ENCODE data around the gene CHEK2.
A peak's percentile ranks its signal among the peaks of the same experiment; 100 is the strongest.
"Not testable (repeated sequence)": the region's sequence is repeated elsewhere in the genome, so short reads cannot be mapped to it uniquely, and the experiment has no call there.

The CHEK2 gene

DNA sequence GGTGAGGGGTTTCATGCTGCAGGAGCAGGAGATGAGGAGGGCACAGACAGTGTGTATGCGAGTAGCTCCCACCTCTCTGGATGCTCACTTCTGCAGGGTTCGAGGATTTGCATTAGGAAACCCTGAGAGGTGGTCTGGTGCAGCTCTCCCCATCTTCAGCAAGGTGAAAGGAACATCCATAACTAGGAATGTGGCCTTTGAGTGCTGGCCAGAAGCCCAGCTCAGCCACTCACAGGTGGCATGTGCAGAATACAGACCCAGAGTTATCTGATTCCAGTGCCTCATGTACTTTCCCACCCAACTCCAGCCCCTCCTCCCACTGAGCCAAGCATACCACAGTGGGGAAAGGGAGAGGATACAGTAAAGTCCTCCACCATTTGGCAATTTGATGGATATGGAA is 51.8 kb downstream of the CHEK2 start:
- not testable (repeated sequence) for DNase-seq (ENCODE audit: low spot score)

DNA sequence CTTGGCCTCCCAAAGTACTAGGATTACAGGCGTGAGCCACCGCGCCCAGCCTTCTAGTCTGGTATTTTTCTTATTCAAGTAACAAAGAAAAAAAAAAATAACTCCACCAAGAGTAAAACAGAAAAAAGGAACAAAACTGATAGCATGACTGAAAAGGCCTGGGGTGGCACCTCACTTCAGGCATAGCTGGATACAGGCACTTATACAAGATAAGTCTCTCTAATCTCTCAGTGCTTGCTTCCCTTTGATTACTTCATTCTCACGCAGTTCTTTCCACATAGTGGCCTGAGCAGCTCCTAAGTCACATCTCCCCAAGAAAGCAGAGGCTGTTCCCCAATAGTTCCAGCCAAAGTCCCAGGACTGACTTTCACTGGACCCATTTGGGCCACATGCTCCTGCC is 58.7 kb downstream of the CHEK2 start:
- not testable (repeated sequence) for DNase-seq (ENCODE audit: low spot score)

DNA sequence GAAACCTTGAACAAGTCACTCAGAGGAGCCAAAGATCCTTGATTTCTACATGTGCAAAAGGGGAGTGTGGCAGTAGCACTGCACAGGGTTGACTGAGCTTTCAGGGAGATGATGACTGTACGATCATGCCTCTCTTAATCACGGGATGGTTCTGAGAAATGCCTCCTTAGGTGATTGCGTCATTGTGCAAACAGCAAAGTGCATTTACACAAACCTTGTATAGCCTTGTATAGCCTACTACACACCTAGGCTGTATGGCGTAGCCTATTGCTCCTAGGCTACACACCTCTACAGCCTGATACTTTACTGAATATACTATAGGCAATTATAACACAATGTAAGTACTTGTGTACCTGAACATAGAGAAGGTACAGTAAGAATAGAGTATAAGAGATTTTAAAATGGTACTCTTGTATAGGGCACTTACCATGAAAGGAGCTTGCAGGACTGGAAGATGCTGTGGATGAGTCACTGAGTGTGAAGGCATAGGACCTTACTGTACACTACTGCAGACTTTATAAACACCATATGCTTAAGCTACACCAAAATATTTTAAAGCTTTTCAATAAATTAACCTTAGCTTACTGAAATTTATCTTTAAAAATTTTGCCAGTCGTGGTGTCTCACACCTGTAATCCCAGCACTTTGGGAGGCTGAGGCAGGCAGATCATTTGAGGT is 60.7 kb downstream of the CHEK2 start:
- DNase-seq (ENCODE audit: low spot score): not testable (repeated sequence)

DNA sequence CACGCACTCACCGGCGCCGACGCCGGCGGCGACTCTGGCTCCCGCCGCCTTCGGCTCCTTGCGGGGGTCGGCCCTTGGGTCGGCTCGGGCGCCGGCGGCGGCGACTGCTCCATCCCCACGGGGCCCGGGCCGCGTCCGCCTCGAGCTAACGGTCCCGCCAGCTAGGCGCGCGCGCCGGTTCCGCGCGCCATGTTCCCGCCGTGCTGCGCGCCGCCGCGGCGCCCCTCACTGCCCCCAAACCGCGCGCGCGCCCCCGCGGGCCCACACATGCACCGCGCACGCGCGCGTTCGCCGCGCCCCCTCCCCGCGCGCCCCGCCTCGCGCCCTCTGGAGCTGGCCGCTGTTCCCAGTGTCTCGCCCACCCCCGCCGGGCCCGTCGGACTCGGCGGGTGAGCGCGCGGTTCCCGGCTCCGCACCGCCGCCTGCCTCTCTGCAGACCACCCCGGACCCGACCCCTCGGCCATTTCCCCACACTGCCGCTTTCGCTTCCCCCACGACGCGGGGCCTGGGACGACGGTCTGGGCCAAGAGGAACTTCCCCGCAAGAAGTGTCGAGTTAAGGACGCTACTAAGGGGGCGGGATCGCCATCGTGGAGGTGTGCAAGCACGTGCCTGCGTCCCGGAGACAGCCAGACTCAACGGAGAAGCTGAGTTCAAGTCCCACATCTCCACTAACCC is 61.9 kb downstream of the CHEK2 start, which contains the start of gene TTC28:
Gene TTC28 (minus strand): TSS at position 230 of the 677 bp plus-strand sequence. CDS start 117 bp downstream, at position 113.
- peak; percentile 52 for DNase-seq (ENCODE audit: low spot score)

DNA sequence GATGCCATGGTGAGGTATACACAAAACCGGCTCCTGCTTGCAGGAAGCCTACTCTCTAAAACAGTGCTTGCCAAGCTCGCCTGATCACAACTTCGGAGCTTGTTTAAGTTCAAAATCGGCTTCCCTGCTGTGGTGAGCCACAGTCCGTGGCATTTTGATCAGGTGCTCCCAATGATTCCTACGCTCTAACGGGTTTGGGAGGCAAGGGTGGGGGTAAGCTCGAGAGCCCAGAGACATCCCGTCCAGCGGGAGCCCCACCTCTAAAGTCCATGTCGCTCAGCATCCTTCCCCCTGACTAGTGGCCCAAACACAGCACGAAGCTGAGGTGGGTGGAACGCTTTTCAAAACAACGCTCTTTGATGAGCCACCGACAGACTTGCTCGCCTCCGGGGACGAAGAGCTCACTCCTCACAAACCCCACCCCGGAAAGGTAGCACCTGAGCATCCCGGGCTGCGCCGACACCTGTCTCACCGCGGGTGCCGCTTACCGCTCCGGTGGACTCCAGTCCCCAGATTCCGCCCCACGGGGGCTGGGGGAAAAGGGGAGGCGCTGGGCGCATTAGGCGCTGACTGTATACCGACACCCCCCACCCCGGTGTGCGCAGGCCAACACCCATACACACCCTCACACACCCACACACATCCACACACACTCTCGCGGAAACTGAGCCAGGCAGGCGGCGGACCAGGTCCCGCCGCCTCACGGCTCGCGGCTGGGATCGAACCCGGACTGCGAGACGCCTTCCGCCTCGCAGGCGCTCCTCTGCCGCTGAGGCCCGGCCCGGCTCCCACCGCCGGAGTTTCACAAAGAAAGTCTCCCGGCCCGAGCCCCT is 62.6 kb downstream of the CHEK2 start:
- DNase-seq (ENCODE audit: low spot score): not testable (repeated sequence)

DNA sequence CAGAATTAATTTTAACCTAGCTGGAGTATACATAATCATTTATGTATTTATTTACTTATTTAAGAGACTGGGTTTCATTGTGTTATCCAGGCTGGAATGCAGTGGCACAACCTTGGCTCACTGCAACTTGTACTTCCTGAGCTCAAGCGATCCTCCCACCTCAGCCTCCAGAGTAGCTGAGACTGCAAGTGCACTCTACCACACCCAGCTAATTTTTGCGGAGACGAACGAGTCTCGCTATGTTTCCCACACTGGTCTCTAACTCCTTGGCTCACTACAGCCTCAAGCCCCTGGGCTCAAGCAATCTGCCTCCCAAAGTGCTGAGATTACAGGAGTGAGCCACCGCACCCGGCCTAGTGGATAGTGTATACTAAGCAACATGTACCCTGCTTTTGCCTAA is 63.5 kb downstream of the CHEK2 start:
- DNase-seq (ENCODE audit: low spot score): not testable (repeated sequence)

DNA sequence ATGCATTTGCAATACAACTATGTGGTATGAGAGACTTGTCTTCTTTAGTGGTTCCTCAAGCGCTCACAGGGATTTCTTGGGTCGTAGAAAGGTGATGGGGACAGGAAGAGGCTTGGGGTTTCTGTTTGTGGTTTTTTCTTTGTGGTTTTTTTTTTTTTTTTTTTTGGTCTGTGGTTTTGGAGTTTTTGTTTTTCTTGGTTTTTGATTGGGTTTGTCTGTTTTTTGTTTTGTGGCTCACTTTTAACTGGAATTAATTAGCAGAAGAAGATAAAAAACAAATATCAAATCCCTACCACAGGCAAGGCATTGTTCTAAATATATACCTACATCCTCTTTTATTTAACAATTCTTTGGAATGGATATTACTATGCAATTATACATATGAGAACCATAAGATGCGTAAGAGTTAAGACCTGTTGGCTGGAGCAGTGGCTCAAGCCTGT is 67.5 kb downstream of the CHEK2 start:
- DNase-seq (ENCODE audit: low spot score): no peak

DNA sequence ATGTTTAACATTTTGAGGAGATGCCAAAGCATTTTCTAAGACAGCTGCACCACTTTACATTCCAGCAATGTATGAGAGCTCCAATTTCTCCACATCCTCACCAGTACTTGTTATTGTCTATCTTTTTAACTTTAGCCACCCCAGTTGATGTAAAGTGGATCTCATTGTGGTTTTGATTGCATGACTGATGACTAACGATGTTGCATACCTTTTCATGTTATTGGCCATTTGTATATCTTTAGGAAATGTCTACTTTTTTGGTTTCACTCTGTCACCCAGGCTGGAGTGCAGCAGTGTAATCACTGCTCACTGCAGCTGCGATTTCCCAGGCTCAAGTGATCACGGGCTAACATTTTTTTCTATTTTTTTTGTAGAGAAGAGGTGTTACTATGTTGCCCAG is 70.9 kb downstream of the CHEK2 start:
- DNase-seq (ENCODE audit: low spot score): no peak

DNA sequence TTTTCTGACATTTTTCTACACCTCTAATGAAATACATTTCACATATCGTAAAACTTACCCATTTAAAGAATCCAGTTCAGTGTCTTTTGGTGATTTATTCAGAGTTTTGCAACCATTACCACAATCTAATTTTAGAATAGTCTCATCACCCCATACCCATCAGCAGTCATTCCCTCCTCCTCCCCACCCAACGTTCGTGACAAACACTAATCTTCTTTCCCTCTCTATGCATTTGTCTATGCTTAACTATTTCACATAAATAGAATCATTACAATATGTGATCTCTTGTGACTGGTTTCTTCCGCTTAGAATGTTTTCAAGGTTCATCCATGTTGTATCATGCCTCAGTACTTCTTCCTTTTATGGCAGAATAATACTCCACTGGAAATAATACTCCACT is 71.5 kb downstream of the CHEK2 start:
- DNase-seq (ENCODE audit: low spot score): no peak

DNA sequence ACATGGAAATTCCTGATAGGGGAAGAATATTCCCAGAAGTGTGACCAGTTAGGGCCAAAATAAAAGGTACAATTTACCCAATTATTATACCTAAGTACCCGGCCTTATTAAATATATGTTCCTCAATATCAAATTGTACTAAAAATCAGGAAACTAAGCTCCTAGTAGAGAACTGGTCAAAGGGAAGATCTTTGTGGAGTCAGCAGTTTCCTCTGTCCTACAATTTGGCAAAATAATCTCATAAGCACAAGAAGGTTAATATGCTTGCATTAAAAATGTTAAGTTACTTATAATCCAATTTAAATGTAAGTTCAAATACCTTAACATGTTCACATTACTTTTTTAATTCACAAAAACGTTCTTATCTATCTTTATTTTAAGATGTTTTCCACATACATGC is 72.2 kb downstream of the CHEK2 start:
- no peak for DNase-seq (ENCODE audit: low spot score)

DNA sequence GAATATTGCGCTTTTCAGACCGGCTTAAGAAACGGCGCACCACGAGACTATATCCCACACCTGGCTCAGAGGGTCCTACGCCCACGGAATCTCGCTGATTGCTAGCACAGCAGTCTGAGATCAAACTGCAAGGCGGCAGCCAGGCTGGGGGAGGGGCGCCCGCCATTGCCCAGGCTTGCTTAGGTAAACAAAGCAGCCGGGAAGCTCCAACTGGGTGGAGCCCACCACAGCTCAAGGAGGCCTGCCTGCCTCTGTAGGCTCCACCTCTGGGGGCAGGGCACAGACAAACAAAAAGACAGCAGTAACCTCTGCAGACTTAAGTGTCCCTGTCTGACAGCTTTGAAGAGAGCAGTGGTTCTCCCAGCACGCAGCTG is 78.1 kb downstream of the CHEK2 start:
- not testable (repeated sequence) for DNase-seq (ENCODE audit: low spot score)

DNA sequence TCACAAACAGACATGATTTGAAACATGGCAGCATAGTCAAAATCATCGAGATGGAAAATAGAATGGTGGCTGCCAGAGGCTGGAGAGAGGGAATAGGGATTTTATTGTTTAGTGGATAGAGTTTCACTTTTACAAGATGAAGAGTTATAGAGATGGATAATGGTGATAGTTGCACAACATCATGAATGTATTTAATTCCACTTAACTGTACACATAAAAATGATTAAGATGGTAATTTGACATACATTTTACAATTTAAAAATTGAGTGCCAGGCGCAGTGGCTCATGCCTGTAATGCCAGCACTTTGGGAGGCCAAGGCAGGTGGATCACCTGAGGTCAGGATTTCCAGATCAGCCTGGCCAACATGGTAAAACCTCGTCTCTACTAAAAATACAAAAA is 83.2 kb downstream of the CHEK2 start:
- no peak for DNase-seq (ENCODE audit: low spot score)

DNA sequence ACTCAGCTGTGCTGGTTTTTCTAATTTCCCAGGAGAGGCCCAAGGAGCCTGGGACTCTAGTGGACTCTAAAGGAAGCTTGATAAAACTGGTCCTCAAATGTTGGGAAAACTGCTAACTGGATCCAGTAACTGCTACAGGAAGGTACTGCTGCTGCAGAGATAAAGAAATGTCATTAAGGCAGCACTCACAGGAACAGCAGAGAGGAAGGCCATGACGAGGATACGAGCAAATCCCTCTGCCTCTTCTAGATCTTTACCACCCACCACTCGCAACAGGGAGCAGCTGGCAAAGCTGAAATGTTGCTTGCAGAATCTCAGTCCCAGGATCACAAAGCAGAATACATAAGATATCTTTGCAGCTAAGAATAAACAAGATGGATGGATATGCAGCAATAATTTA is 85.4 kb downstream of the CHEK2 start:
- DNase-seq (ENCODE audit: low spot score): no peak

DNA sequence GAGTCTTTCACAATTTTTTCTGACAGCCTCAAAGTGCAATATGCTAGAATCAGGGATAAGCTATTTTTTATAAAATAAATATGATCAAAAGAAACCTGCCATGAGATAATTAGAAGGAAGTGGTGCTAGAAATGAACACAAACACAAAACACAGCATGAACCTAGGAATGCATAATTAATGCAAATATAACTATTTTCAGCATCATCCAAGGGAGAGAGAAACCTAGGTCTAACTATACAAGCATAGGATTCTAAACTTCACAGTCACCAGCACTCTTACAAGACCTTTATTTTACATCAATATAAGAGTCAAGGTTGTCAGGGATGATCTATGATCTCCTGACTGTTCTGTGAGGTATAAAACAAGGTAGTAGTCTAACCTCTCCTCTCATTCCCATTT is 91.2 kb downstream of the CHEK2 start:
- no peak for DNase-seq (ENCODE audit: low spot score)

DNA sequence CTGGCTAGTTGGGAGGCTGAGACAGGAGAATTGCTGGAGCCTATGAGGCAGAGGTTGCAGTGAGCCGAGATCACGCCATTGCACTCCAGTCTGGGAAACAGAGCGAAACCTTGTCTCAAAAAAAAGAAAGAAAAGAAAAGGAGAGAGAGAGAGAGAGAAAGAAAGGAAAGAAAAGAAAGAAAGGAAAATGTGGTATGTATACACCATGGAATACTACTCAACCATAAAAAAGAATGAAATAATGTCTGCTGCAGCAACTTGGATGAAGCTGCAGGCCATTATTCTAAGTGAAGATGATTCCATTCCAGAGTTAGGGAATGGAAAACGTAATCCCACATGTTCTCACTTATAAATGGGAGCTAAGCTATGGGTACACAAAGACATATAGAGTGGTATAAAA is 92.8 kb downstream of the CHEK2 start:
- no peak for DNase-seq (ENCODE audit: low spot score)

DNA sequence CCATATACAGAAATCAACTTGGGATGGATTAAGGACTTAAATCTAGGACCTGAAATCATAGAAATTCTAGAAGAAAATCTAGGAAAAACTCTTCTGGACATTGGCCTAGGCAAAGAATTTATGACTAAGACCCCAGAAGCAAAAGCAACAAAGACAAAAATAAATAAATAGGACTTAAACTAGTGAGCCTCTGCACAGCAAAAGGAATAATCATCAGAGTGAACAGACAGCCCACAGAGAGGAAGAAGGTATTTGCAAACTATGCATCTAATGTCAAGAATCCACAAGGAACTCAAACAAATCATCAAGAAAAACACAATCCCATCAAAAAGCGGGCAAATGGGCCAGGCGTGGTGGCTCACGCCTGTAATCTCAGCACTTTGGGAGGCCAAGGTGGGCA is 94.4 kb downstream of the CHEK2 start:
- no peak for DNase-seq (ENCODE audit: low spot score)

DNA sequence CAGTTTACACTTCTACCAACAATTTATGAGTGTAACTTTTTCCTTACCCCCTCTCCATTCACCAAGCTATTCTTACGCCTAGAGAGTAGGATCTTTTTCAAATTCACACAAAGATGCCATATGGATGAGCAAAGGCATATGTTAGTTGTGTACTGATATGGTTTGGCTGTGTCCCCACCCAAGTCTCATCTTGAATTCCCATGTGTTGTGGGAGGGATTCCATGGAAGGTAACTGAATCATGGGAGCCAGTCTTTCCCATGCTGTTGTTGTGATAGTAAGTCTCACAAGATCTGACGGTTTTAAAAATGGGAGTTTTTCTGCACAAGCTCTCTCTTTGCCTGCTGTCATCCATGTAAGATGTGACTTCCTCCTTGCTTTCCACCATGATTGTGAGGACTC is 102.3 kb downstream of the CHEK2 start:
- no peak for DNase-seq (ENCODE audit: low spot score)
